BJ (cell line): ENCODE data around the gene ASZ1. TPM values are rescaled to one million over a fixed set of nuclear protein-coding genes. Genes with fewer than 3 reads are reported as not detected.
A peak's percentile ranks its signal among the peaks of the same experiment; 100 is the strongest.

Experiments
- CTCF ChIA-PET: fragments of 350-600 bp; formaldehyde crosslinking; extraction: SDS; loops from one replicate; lab custom pipeline; 2021; ENCODE audit warnings: antibody characterized with exemption, inconsistent platforms; lab: Yijun Ruan, JAX
- POLR2A ChIA-PET: fragments of 300-600 bp; sonication (Branson Sonifier 250); formaldehyde crosslinking; extraction: SDS; loops from one replicate; lab custom pipeline; 2021; ENCODE audit warnings: antibody characterized with exemption; lab: Charles Lee
- DNase-seq: peaks from one replicate; pipeline ENCODE4 v3.0.0-alpha.2; 2011; ENCODE audit warnings: low read depth
- H3K27me3 ChIP-seq: 2 replicates; pipeline ENCODE4 v1.6.0; 2011; ENCODE audit warnings: low read length; ENCODE audit not compliant: control insufficient read depth, insufficient read depth
- H3K36me3 ChIP-seq: 2 replicates; pipeline ENCODE4 v1.5.1; 2011; ENCODE audit warnings: low read length; ENCODE audit not compliant: control insufficient read depth, insufficient read depth
- H3K4me3 ChIP-seq: 2 replicates; pipeline ENCODE4 v1.5.1; 2011; ENCODE audit warnings: low read depth, mild to moderate bottlenecking, control low read depth, low read length
- CTCF ChIP-seq: IDR thresholded peaks from 2 replicates; pipeline ENCODE4 v1.5.1; 2011; ENCODE audit warnings: low read depth, mild to moderate bottlenecking, control low read depth, inconsistent platforms, low read length, moderate library complexity; ENCODE audit not compliant: insufficient read depth
- polyA plus RNA-seq: library from polyadenylated mRNA; depleted of rRNA; stranded (reverse); fragments of >200 nt; gene quantifications from 2 replicates; pipeline ENCODE4 v1.2.3, GENCODE V29; 2011

ASZ1 gene
- polyA plus RNA-seq, 1 experiment: not detected

- POLR2A ChIA-PET: no interaction called here
- H3K4me3 ChIP-seq: no peak overlapping the region
- no peaks in the 10 kb centered on the region for H3K36me3 ChIP-seq
- CTCF ChIA-PET: interaction anchor here (1.2 to 3.8 kb wide), 3 partner anchors 10 to 170 kb away, joined by 3 to 25 read pairs (median 5); no protein-coding TSS in a partner anchor
- no peaks in the 10 kb centered on the region for H3K27me3 ChIP-seq
- no peak for DNase-seq
- TF ChIP-seq CTCF: no peak
These were observed 43.7 kb downstream of the ASZ1 start for GRCh38 chr7:117383483-117384189.

GRCh38 chr7:117383046-117383445, 44.2 kb downstream of the ASZ1 start:
- no peak overlapping the region for H3K4me3 ChIP-seq
- no peak for DNase-seq
- H3K36me3 ChIP-seq: no peaks in the 10 kb centered on the region
- ChIA-PET POLR2A (no interaction called here), CTCF (interaction anchor here (1.3 kb wide), 1 partner anchor 170 kb away, joined by 3 read pairs; no protein-coding TSS in a partner anchor)
- H3K27me3 ChIP-seq: no peaks in the 10 kb centered on the region
- TF ChIP-seq CTCF: no peak

- H3K4me3 ChIP-seq: no peak overlapping the region
- DNase-seq: no peak
- CTCF ChIA-PET: interaction anchor here (1.1 kb wide), 1 partner anchor 169 kb away, joined by 5 read pairs; no protein-coding TSS in a partner anchor
- POLR2A ChIA-PET: no interaction called here
- H3K36me3 ChIP-seq: no peaks in the 10 kb centered on the region
- H3K27me3 ChIP-seq: no peaks in the 10 kb centered on the region
- TF ChIP-seq CTCF: no peak
These were observed 45.9 kb downstream of the ASZ1 start for GRCh38 chr7:117381362-117381761.

- no peaks in the 10 kb centered on the region for H3K36me3 ChIP-seq
- POLR2A ChIA-PET: no interaction called here
- CTCF ChIA-PET: interaction anchor here (3.3 kb wide), 1 partner anchor 162 kb away, joined by 18 read pairs; no protein-coding TSS in a partner anchor
- TF ChIP-seq CTCF: peak; percentile 42; the same call in 1 of the 2 replicates
- DNase-seq: no peak
- H3K27me3 ChIP-seq: no peaks in the 10 kb centered on the region
- H3K4me3 ChIP-seq: no peak overlapping the region
These were observed 51.9 kb downstream of the ASZ1 start for GRCh38 chr7:117375380-117375779.

- Histone ChIP-seq H3K4me3 (no peak overlapping the region), H3K27me3 (no peaks in the 10 kb centered on the region), H3K36me3 (no peaks in the 10 kb centered on the region)
- ChIA-PET CTCF (no interaction called here), POLR2A (no interaction called here)
- no peak for TF ChIP-seq CTCF
- no peak for DNase-seq
These were observed 55.2 kb downstream of the ASZ1 start for GRCh38 chr7:117372073-117372472.
